Muscle layer of colon (tissue), 2 donors: Measurements from ENCODE around the gene PLXNA2.

Experiments used
- H3K27ac ChIP-seq: one replicate; pipeline ENCODE4 v1.7.0; 2013; ENCODE audit warnings: low read depth, mild to moderate bottlenecking, low read length, moderate library complexity
- H3K27me3 ChIP-seq, 2 donors: one replicate each; pipeline ENCODE4 v1.7.0; 2013; ENCODE audit warnings: low read length in 2 of 2, mild to moderate bottlenecking in 2 of 2; ENCODE audit not compliant: insufficient read depth in 2 of 2, control insufficient read depth in 1 of 2
- H3K36me3 ChIP-seq: one replicate; pipeline ENCODE4 v1.7.0; 2013; ENCODE audit warnings: mild to moderate bottlenecking, low read length; ENCODE audit not compliant: insufficient read depth
- H3K4me1 ChIP-seq: one replicate; pipeline ENCODE4 v1.7.0; 2013; ENCODE audit warnings: mild to moderate bottlenecking, low read length; ENCODE audit not compliant: insufficient read depth
- H3K4me3 ChIP-seq, 2 donors: one replicate each; pipeline ENCODE4 v1.7.0; 2013; ENCODE audit warnings: low read length in 2 of 2, low read depth in 1 of 2, mild to moderate bottlenecking in 1 of 2, moderate library complexity in 1 of 2
- H3K9ac ChIP-seq: one replicate; pipeline ENCODE4 v1.7.0; 2013; ENCODE audit warnings: low read length
- H3K9me3 ChIP-seq: one replicate; pipeline ENCODE4 v1.7.0; 2013; ENCODE audit warnings: mild to moderate bottlenecking, low read length
- donor health status: abdominal sarcoma.
- donor health status: Adenocarcinoma of cecum.

PLXNA2 gene

GRCh38 chr1:208219098-208219658 is 25.0 kb downstream of the PLXNA2 start:
- peak overlapping the region; percentile 37 for H3K27ac ChIP-seq
- H3K9me3 ChIP-seq = no peaks in the 10 kb centered on the region
- H3K4me3 ChIP-seq = peak overlapping the region in 1 of 2 donors; percentile 20
- H3K9ac ChIP-seq = no peak overlapping the region
- peaks cover 20% of the 10 kb centered on the region for H3K4me1 ChIP-seq
- H3K27me3 ChIP-seq = no peaks in the 10 kb centered on the region
- H3K36me3 ChIP-seq = peaks cover 17% of the 10 kb centered on the region

DNA sequence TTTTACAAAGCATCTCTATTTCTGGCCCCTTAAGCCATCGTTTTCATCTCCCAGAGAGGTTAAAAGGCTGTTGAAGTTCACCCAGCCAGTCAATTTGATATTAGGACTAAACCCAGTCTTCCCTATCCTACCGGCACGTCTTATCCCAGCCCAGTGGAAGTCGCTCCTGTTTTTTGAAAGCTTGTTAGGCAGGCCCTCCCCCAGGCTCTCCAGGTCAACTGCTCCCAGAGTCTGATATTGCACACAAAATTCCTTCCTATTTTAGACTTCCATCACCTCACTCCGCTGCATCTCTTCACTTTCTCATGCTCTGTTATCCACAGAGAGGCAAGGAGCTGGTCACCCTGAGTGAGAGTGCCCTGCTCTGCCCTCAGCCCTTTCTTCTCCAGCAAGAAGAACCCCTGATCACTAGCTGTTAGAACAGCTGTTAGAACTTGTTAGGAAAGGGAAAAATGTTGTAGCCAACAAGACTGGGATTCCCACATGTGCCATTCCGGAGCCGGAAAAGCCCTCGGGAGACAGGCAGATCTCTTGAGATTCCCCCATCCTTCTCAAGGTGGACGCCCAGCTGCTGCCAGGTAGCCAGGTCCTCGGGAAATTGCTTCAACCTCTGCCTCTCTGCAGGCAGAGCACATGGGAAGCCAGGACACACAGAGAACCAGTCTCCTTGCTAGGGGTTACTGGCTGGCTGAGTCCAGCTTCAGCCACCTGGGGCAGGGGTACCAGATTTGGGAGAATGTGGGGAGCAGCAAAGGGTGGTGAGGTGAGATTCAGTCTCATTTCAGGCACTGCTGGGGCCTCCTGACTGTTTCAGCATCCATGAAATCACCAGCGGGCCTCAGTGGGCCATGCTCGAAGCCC is 25.7 kb downstream of the PLXNA2 start:
- H3K4me1 ChIP-seq = peaks cover 20% of the 10 kb centered on the region

DNA sequence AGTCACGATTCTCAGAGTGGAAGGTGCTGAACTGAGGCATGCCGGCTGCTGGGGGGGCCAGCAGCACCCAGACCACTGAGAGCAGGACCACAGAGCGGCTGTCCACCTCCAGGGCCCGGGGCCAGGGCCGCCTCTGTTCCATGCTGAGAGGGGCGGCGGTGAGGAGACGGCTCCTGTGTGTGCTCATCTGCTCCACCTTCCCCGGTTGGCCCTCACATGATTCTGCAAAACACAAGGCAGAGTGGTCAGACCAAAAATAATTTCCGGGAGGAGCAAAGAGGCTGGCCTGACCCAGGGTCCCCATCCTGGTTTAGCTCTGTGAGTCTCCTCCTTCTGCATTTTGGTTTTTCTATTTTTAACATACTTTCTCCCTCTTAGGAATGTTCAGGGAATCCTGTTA is 26.4 kb downstream of the PLXNA2 start:
- Histone ChIP-seq H3K9me3 (no peaks in the 10 kb centered on the region), H3K27me3 (no peaks in the 10 kb centered on the region), H3K27ac (no peak overlapping the region), H3K4me1 (peaks cover 20% of the 10 kb centered on the region), H3K9ac (no peak overlapping the region), H3K36me3 (peaks cover 17% of the 10 kb centered on the region), H3K4me3 (no peak overlapping the region)

More for the DNA sequence above, 25.7 kb downstream of the PLXNA2 start:
- Histone ChIP-seq H3K27me3 (no peaks in the 10 kb centered on the region), H3K4me3 (no peak overlapping the region), H3K27ac (peak overlapping the region; percentile 37), H3K9me3 (no peaks in the 10 kb centered on the region), H3K36me3 (peaks cover 17% of the 10 kb centered on the region), H3K9ac (no peak overlapping the region)

GRCh38 chr1:208216806-208217205 is 27.4 kb downstream of the PLXNA2 start:
- H3K36me3 ChIP-seq = peaks cover 17% of the 10 kb centered on the region
- H3K27ac ChIP-seq = no peak overlapping the region
- H3K27me3 ChIP-seq = no peaks in the 10 kb centered on the region
- H3K4me1 ChIP-seq = peaks cover 20% of the 10 kb centered on the region
- no peaks in the 10 kb centered on the region for H3K9me3 ChIP-seq
- H3K4me3 ChIP-seq = no peak overlapping the region
- H3K9ac ChIP-seq = no peak overlapping the region

GRCh38 chr1:208216062-208216461 is 28.1 kb downstream of the PLXNA2 start:
- no peak overlapping the region for H3K4me3 ChIP-seq
- no peak overlapping the region for H3K9ac ChIP-seq
- no peaks in the 10 kb centered on the region for H3K9me3 ChIP-seq
- H3K27ac ChIP-seq = no peak overlapping the region
- H3K4me1 ChIP-seq = peaks cover 20% of the 10 kb centered on the region
- peaks cover 17% of the 10 kb centered on the region for H3K36me3 ChIP-seq
- no peaks in the 10 kb centered on the region for H3K27me3 ChIP-seq

- H3K9ac ChIP-seq = no peak overlapping the region
- no peaks in the 10 kb centered on the region for H3K9me3 ChIP-seq
- H3K36me3 ChIP-seq = peaks cover 17% of the 10 kb centered on the region
- H3K4me1 ChIP-seq = peaks cover 20% of the 10 kb centered on the region
- H3K4me3 ChIP-seq = no peak overlapping the region
- no peak overlapping the region for H3K27ac ChIP-seq
- no peaks in the 10 kb centered on the region for H3K27me3 ChIP-seq
Measured at GRCh38 chr1:208215393-208215792, 28.8 kb downstream of the PLXNA2 start.

GRCh38 chr1:208213786-208214185 is 30.4 kb downstream of the PLXNA2 start:
- Histone ChIP-seq H3K9ac (no peak overlapping the region), H3K4me3 (no peak overlapping the region), H3K9me3 (no peaks in the 10 kb centered on the region), H3K27me3 (no peaks in the 10 kb centered on the region), H3K4me1 (peaks cover 7% of the 10 kb centered on the region), H3K27ac (no peak overlapping the region), H3K36me3 (peaks cover 17% of the 10 kb centered on the region)

DNA sequence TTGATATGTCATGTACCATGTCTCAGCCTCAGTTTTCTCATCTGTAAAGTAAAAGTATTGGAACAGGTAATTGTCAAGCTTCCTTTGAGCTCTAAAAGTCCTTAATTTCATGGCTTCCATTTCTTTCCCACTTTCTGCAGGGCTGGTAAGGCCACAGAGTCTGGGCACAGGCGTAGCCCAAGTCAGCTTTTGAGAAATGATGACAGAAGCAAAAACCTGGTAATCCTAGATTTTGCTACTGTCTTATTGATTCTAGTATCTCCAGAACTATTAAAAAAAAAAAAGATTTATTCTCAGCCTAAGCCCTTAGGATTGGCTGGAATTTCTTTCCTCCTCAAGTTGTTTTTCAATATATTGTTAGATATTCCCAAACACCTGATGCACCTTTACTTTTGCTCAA is 31.3 kb downstream of the PLXNA2 start:
- H3K27ac ChIP-seq = no peak overlapping the region
- H3K4me3 ChIP-seq = no peak overlapping the region
- no peaks in the 10 kb centered on the region for H3K4me1 ChIP-seq
- H3K27me3 ChIP-seq = no peaks in the 10 kb centered on the region
- H3K9ac ChIP-seq = no peak overlapping the region
- H3K9me3 ChIP-seq = no peaks in the 10 kb centered on the region
- H3K36me3 ChIP-seq = peaks cover 17% of the 10 kb centered on the region

DNA sequence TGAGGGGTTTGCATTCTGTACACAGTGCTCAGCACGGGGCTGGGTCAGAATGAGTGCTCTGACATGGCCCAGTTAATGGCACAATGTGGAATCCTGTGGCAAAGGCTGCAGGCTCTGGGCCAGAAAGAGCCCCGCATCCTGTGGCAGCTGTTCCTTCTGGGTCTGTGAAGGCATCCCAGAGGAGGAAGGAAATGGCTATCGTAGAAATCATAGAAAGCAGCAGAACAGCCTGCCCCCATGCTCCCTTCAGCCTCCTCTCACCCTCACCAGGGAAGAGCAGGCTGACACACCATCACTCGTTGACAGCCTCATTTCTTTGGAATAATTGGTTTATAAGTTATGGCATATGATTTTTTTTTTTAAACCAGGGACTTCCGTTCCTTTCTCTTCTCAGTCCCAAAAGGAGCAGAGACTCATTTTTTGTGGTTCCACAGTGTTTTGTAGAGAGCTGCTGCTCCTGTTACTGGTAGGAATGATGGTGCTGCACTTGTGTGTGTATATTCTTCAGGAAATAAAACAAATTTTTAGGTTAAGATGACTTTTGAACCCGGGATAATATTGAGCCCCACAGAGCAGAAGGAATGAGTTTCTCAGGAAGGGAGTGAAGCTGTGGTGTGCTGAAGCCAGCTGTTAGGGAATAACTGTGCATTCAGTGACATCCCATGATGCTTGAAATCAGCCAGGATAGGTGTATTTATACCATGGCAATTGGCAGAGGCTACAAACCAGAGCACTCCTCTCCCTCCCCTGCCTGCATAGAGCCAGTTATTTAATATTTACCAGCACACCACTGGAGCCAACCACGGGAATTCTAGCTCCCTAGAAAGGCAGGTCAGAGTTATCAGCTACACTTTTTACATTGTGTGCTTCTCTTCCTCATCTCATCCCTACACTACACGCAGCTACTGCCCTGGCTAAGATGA is 32.0 kb downstream of the PLXNA2 start:
- H3K4me3 ChIP-seq = no peak overlapping the region
- no peak overlapping the region for H3K27ac ChIP-seq
- no peak overlapping the region for H3K9ac ChIP-seq
- H3K4me1 ChIP-seq = no peaks in the 10 kb centered on the region
- H3K36me3 ChIP-seq = peaks cover 14% of the 10 kb centered on the region
- no peaks in the 10 kb centered on the region for H3K9me3 ChIP-seq
- H3K27me3 ChIP-seq = no peaks in the 10 kb centered on the region

GRCh38 chr1:208209896-208210589 is 34.1 kb downstream of the PLXNA2 start:
- Histone ChIP-seq H3K27me3 (no peaks in the 10 kb centered on the region), H3K4me3 (no peak overlapping the region), H3K27ac (no peak overlapping the region), H3K4me1 (peaks cover 6% of the 10 kb centered on the region), H3K9ac (no peak overlapping the region), H3K9me3 (no peaks in the 10 kb centered on the region), H3K36me3 (no peaks in the 10 kb centered on the region)

DNA sequence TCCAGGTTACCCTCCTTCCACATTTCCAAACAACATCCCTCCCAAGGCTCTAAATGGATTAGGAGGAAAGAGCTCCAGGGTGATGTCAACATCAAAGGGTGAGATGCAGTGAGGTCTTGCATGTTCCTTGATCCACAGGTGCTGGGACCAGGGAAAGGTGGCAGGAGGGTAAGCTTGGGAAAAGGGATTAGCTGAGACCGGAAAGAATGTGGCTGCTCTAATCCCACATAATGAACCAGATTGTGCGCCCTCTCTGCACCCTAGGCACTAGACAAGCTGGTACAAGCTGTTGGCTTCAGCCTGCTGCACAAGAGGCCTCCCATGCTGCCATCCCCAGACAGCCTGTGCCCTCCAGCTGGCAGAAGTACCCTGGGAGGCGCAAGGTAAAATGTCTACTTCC is 34.9 kb downstream of the PLXNA2 start:
- no peak overlapping the region for H3K9ac ChIP-seq
- no peaks in the 10 kb centered on the region for H3K27me3 ChIP-seq
- H3K27ac ChIP-seq = no peak overlapping the region
- peaks cover 7% of the 10 kb centered on the region for H3K4me1 ChIP-seq
- no peaks in the 10 kb centered on the region for H3K9me3 ChIP-seq
- H3K4me3 ChIP-seq = no peak overlapping the region
- no peaks in the 10 kb centered on the region for H3K36me3 ChIP-seq
